Nephron progenitor cell (in vitro differentiated cells): ENCODE results near the gene TBC1D22B.

Experiments
- DNase-seq: peaks from one replicate; pipeline ENCODE4 v3.0.0; 2021
- H3K27ac Mint-ChIP-seq: 2 replicates; pipeline ENCODE4 v1.8.0; 2021; ENCODE audit warnings: mild to moderate bottlenecking, moderate library complexity, mixed read lengths
- H3K27me3 Mint-ChIP-seq: 2 replicates; pipeline ENCODE4 v1.8.0; 2021; ENCODE audit warnings: mild to moderate bottlenecking, low read depth, mixed read lengths; ENCODE audit not compliant: poor library complexity
- H3K36me3 Mint-ChIP-seq: 2 replicates; pipeline ENCODE4 v1.8.0; 2021; ENCODE audit warnings: low read depth, mixed read lengths
- H3K4me1 Mint-ChIP-seq: 2 replicates; pipeline ENCODE4 v1.8.0; 2021; ENCODE audit warnings: mixed read lengths
- H3K4me3 Mint-ChIP-seq: 2 replicates; pipeline ENCODE4 v1.8.0; 2021; ENCODE audit warnings: mild to moderate bottlenecking, moderate library complexity, mixed read lengths
- H3K9me3 Mint-ChIP-seq: 2 replicates; pipeline ENCODE4 v1.8.0; 2021; ENCODE audit warnings: mild to moderate bottlenecking, moderate library complexity, mixed read lengths
- CTCF ChIP-seq: fragments of 200-600 bp; sonication (generic); IDR thresholded peaks from 2 replicates; pipeline ENCODE4 v1.5.0; 2021; ENCODE audit warnings: antibody characterized with exemption

The TBC1D22B gene

GRCh38 chr6:37368961-37369320 lies 111.4 kb downstream of the TBC1D22B start:
- TF ChIP-seq CTCF, result no peak
- H3K27me3 Mint-ChIP-seq, result no peaks in the 10 kb centered on the region
- peaks cover 18% of the 10 kb centered on the region for H3K36me3 Mint-ChIP-seq
- H3K4me3 Mint-ChIP-seq, result no peak overlapping the region
- no peaks in the 10 kb centered on the region for H3K9me3 Mint-ChIP-seq
- no peaks in the 10 kb centered on the region for H3K4me1 Mint-ChIP-seq
- no peak overlapping the region for H3K27ac Mint-ChIP-seq
- no peak for DNase-seq

- Mint-ChIP-seq H3K36me3 (peaks cover 18% of the 10 kb centered on the region), H3K4me3 (no peak overlapping the region), H3K27me3 (no peaks in the 10 kb centered on the region), H3K9me3 (no peaks in the 10 kb centered on the region), H3K4me1 (no peaks in the 10 kb centered on the region), H3K27ac (no peak overlapping the region)
- TF ChIP-seq CTCF, result no peak
- DNase-seq, result no peak
Observed at GRCh38 chr6:37369321-37370201, 112.0 kb downstream of the TBC1D22B start.

- Mint-ChIP-seq H3K36me3 (peaks cover 31% of the 10 kb centered on the region), H3K4me3 (no peak overlapping the region), H3K9me3 (no peaks in the 10 kb centered on the region), H3K27me3 (no peaks in the 10 kb centered on the region), H3K27ac (no peak overlapping the region), H3K4me1 (no peaks in the 10 kb centered on the region)
- no peak for DNase-seq
- TF ChIP-seq CTCF, result no peak
Observed at GRCh38 chr6:37371154-37372083, 113.8 kb downstream of the TBC1D22B start.

GRCh38 chr6:37372116-37372515 lies 114.5 kb downstream of the TBC1D22B start:
- H3K27me3 Mint-ChIP-seq, result no peaks in the 10 kb centered on the region
- peaks cover 34% of the 10 kb centered on the region for H3K36me3 Mint-ChIP-seq
- no peaks in the 10 kb centered on the region for H3K9me3 Mint-ChIP-seq
- H3K4me1 Mint-ChIP-seq, result no peaks in the 10 kb centered on the region
- no peak for DNase-seq
- no peak overlapping the region for H3K4me3 Mint-ChIP-seq
- no peak for TF ChIP-seq CTCF
- H3K27ac Mint-ChIP-seq, result no peak overlapping the region

GRCh38 chr6:37373822-37374471 lies 116.4 kb downstream of the TBC1D22B start:
- DNase-seq, result no peak
- Mint-ChIP-seq H3K27me3 (no peaks in the 10 kb centered on the region), H3K36me3 (peaks cover 41% of the 10 kb centered on the region), H3K27ac (no peak overlapping the region), H3K4me3 (no peak overlapping the region), H3K4me1 (no peaks in the 10 kb centered on the region), H3K9me3 (no peaks in the 10 kb centered on the region)
- no peak for TF ChIP-seq CTCF
